NCI-H2107 (cell line): ENCODE measurements around the gene SBNO2.
"Not testable (repeated sequence)": the region's sequence is repeated elsewhere in the genome, so short reads cannot be mapped to it uniquely, and the experiment has no call there.

Source experiments
- DNase-seq: peaks from one replicate; lab custom pipeline; 2025; lab: John Stamatoyannopoulos, UW

The SBNO2 gene

GRCh38 chr19:1206150-1206863 is 32.2 kb upstream of the SBNO2 start:
- DNase-seq: no peak

DNA sequence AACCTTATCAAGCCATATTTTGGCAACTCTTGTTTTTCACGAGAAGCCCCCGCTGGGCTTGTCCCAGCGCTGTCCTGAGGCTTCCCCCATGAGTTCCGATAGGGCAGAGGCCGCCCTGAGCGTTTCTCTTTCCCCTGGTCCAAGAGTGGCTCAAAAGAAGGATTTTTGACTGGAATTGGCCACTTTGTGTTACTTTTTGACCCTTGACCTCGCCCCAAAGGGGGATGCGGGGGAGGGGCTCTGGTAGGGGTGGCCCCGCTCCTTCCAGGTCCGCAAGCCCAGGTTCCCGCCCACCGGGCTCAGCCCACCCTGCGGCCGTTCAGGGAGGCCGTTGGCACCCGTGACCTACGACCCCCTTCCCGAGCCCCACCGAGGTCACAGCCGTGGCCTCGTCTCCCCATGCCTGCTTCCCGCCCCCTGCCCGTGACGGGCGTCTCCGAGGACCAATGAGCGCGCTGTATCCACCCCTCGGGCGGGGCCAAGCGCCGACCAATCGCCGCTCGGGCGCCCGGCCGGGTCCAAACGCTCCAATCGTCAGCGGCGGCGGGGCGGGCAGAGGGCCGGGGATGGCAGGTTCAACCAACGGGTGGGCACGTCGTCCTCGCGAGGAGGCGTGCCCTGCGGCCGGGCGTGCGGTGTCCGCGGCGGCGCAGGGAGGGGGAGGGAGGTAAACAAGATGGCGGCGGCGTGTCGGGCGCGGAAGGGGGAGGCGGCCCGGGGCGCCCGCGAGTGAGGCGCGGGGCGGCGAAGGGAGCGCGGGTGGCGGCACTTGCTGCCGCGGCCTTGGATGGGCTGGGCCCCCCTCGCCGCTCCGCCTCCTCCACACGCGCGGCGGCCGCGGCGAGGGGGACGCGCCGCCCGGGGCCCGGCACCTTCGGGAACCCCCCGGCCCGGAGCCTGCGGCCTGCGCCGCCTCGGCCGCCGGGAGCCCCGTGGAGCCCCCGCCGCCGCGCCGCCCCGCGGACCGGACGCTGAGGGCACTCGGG is 31.3 kb upstream of the SBNO2 start, which contains the start of gene STK11:
Gene STK11 (plus strand): TSS at position 665 of the 986 bp plus-strand sequence. CDS start 1,136 bp downstream, outside the sequence.
- peak; percentile 95 for DNase-seq

- DNase-seq: not testable (repeated sequence)
Observed at GRCh38 chr19:1200614-1201013, 26.5 kb upstream of the SBNO2 start.

DNA sequence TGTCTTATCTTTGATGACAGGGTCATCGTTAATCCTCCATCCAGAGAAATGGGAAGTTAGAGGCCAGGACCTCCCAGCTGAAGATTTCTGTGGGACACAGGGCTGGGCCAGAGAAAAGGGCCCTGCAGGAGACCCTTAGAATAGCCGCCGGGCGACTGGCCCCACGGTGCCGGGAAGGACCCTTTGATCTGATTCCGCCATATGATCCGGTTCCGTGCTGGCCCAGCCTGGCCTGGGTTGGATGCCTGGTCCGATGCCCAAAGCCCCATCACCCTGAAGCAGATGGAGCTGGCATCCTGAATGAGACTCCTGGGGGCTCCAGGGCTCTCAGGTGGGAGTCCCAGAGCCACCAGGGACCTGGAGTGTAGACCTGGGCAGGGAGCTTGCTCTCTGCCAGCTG is 25.5 kb upstream of the SBNO2 start:
- no peak for DNase-seq

- no peak for DNase-seq
Observed at GRCh38 chr19:1189419-1189818, 15.4 kb upstream of the SBNO2 start.

DNA sequence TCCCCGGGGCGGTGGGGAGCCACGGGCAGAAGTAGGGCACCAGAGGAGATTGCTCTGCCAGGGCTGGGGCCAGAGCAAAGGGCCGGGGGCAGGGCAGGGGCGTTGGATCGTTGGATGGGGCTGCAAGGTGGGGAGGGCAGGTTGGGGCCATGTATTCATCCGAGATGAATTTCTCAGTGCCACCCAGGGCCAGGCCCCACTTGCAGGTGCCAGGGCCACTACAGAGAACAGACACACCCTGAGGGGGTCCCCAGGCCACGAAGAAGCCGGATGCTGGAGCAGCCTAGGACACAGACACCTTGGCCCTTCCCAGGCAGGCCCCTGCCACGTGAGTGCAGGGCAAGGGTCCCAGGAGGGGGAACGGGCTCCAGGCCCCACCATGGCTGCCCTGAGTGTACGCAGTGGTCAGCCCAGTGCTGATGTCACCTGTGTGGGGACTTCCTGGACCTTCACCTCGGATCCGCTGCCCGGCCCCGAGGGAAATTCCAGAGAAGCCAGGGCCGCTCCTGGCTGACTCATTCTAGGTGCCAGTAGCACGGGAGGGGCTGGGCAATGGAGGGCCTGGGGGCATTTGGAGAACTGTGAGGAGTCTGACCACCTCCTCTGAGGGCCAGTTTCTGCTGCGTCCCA is 9.6 kb upstream of the SBNO2 start:
- no peak for DNase-seq

GRCh38 chr19:1182727-1183126 is 8.7 kb upstream of the SBNO2 start:
- no peak for DNase-seq

DNA sequence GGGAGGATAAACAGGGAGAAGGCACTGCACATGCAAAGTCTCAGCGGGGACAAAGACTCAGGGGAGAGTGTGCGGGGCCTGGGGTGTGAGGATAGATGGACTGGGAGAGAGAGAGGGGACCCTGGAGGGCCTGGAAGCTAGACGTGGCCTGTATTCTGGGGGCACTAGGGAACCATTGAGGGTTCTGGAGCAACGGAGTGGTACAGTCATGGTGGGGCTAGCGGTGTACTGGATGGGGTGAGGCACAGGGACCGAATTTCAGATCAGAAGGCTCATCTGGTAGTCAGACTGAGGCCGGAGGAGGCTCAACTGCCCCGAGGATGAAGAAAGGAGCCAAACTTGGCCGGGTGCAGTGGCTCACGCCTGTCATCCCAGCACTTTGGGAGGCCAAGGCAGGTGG is 8.0 kb upstream of the SBNO2 start:
- no peak for DNase-seq

- DNase-seq: no peak
Observed at GRCh38 chr19:1181606-1182005, 7.5 kb upstream of the SBNO2 start.

- no peak for DNase-seq
Observed at GRCh38 chr19:1177322-1178114, 3.5 kb upstream of the SBNO2 start.

- DNase-seq: no peak
Observed at GRCh38 chr19:1173159-1173844, 766 bp downstream of the SBNO2 start.

GRCh38 chr19:1172353-1173158 is 1.5 kb downstream of the SBNO2 start:
- DNase-seq: no peak

DNA sequence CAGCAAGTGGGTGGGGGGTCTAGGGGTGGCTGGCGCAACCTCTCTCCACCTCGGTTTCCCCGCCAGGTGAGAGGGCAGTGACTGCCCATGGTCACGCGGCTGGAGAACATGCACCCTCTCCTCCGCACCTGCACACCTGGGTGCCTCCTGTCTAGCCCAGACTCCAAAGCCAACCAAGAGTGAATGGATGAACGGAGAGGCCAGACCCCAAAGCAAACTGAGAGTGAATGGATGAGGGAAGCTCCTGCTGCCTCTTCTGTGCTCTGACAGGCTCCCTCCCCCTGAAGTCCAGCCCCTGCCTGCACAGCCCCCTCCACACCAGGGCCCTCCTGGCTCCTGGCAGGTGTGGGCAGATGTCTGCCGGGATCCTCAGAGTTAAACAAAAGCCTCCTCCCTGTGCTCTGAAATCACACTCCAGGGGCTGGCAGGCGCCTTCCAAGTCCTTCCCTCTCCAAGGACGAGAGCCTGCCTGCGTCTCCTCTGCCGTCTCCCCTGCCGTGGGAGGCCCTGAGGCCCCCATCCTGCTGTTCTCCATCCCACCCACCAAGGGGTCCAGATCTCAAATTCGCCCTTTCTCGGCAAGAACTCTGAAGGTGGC is 2.2 kb downstream of the SBNO2 start:
- no peak for DNase-seq

DNA sequence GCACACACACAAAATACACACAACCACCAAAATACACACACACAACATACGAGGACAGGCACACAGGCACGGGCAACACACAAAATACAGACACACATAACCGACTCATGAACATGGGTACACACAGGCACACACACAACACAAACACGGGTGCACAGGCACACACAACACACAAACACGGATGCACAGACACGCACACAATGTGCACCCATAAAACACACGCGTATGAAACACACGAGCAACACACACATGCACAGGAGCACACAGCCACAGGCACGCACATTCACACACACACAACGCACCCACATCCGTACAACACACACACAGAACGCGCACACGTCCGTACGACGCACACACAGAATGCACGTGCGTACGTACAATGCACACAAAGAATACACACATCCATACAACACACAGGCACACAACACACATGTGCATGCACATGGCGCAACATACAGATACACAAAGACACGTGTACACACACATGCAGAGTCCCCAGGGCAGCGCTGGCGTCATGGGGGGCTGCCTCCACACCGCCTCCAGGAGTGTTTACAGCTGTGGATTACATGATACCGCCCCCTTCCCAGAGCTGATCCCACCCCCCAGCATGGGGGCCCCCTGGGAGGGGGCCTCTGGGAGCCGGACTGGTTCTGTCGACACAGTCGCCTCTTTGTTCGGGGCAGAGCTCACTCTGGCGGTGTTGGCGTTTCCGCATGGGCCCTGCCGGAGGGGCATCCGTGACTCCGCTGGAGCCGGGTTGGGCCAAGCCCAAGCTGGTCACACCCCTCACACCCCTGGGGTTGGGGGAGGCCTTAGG is 2.9 kb downstream of the SBNO2 start:
- no peak for DNase-seq

- no peak for DNase-seq
Observed at GRCh38 chr19:1169921-1170885, 3.9 kb downstream of the SBNO2 start.

GRCh38 chr19:1169411-1169791 is 4.7 kb downstream of the SBNO2 start:
- no peak for DNase-seq

GRCh38 chr19:1168572-1169410 is 5.3 kb downstream of the SBNO2 start:
- no peak for DNase-seq
